CD4-positive, CD25-positive, alpha-beta regulatory T cell (primary cell): Measurements from ENCODE around the gene WDSUB1. TPM values are rescaled to one million over a fixed set of nuclear protein-coding genes. Genes with fewer than 3 reads are reported as not detected.

Experiments
- ATAC-seq, 2 donors: fragments of 150-1000 bp; cut with Tn5 transposase; one replicate each; pipeline ENCODE4 v1.10.0; 2021; ENCODE audit warnings: low read depth in 2 of 2, moderate number of reproducible peaks in 2 of 2, moderate library complexity in 1 of 2
- DNase-seq, 3 donors: peaks; one replicate each; pipeline versions ENCODE4 v3.0.0 to v3.0.0-alpha.2; 2012 to 2022; ENCODE audit warnings: mixed read lengths in 1 of 3
- H3K27ac ChIP-seq: one replicate; pipeline ENCODE4 v1.7.0; 2013; ENCODE audit warnings: mild to moderate bottlenecking, low read length; ENCODE audit not compliant: insufficient read depth, poor library complexity, severe bottlenecking
- H3K27me3 ChIP-seq: one replicate; pipeline ENCODE4 v1.7.0; 2013; ENCODE audit warnings: low read length; ENCODE audit not compliant: control insufficient read depth, insufficient read depth
- H3K36me3 ChIP-seq: one replicate; pipeline ENCODE4 v1.7.0; 2013; ENCODE audit warnings: mild to moderate bottlenecking, low read length, moderate library complexity; ENCODE audit not compliant: control insufficient read depth, insufficient read depth
- H3K4me1 ChIP-seq: 2 replicates; pipeline ENCODE4 v1.7.0; 2013; ENCODE audit warnings: mild to moderate bottlenecking, low read length; ENCODE audit not compliant: insufficient read depth, control insufficient read depth, poor library complexity, severe bottlenecking
- H3K4me3 ChIP-seq: one replicate; pipeline ENCODE4 v1.7.0; 2013; ENCODE audit warnings: low read depth, mild to moderate bottlenecking, low read length, moderate library complexity
- H3K9me3 ChIP-seq, 2 experiments: 1 replicate in 1 of 2; 2 replicates in 1 of 2; pipeline ENCODE4 v1.7.0; 2013; ENCODE audit warnings: low read length in 2 of 2, mild to moderate bottlenecking in 1 of 2, moderate library complexity in 1 of 2; ENCODE audit not compliant: control insufficient read depth in 2 of 2
- H3K27ac Mint-ChIP-seq, 3 donors: one replicate each; pipeline ENCODE4 v1.8.0; 2020 to 2022; ENCODE audit warnings: mild to moderate bottlenecking in 3 of 3, mixed read lengths in 3 of 3, moderate library complexity in 2 of 3
- H3K27me3 Mint-ChIP-seq: one replicate; pipeline ENCODE4 v1.8.0; 2022; ENCODE audit warnings: mild to moderate bottlenecking, mixed read lengths
- H3K36me3 Mint-ChIP-seq: one replicate; pipeline ENCODE4 v1.8.0; 2020; ENCODE audit warnings: mixed read lengths
- H3K4me1 Mint-ChIP-seq, 4 donors: one replicate each; pipeline ENCODE4 v1.8.0; 2020 to 2022; ENCODE audit warnings: mixed read lengths in 4 of 4, mild to moderate bottlenecking in 1 of 4
- H3K4me3 Mint-ChIP-seq, 4 donors: one replicate each; pipeline ENCODE4 v1.8.0; 2020 to 2022; ENCODE audit warnings: mild to moderate bottlenecking in 4 of 4, mixed read lengths in 4 of 4, moderate library complexity in 3 of 4
- H3K9me3 Mint-ChIP-seq, 7 donors: one replicate each; pipeline ENCODE4 v1.8.0; 2020 to 2022; ENCODE audit warnings: mixed read lengths in 7 of 7, mild to moderate bottlenecking in 3 of 7, moderate library complexity in 2 of 7
- polyA plus RNA-seq, 4 donors: library from polyadenylated mRNA; unstranded; fragments of 300-500 nt; fragmentation: Illumina TruSeq; gene quantifications; one replicate each; pipeline ENCODE4 v1.2.3, GENCODE V29; 2021
- total RNA-seq: library from RNA; stranded (reverse); gene quantifications from one replicate; pipeline ENCODE4 v1.2.3, GENCODE V29; 2022

WDSUB1 gene, protein sequence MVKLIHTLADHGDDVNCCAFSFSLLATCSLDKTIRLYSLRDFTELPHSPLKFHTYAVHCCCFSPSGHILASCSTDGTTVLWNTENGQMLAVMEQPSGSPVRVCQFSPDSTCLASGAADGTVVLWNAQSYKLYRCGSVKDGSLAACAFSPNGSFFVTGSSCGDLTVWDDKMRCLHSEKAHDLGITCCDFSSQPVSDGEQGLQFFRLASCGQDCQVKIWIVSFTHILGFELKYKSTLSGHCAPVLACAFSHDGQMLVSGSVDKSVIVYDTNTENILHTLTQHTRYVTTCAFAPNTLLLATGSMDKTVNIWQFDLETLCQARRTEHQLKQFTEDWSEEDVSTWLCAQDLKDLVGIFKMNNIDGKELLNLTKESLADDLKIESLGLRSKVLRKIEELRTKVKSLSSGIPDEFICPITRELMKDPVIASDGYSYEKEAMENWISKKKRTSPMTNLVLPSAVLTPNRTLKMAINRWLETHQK
- total RNA-seq, result 2.1 TPM
- 1 to 10 TPM; 2.9 to 5.6 (median 4.3) TPM for polyA plus RNA-seq

DNA sequence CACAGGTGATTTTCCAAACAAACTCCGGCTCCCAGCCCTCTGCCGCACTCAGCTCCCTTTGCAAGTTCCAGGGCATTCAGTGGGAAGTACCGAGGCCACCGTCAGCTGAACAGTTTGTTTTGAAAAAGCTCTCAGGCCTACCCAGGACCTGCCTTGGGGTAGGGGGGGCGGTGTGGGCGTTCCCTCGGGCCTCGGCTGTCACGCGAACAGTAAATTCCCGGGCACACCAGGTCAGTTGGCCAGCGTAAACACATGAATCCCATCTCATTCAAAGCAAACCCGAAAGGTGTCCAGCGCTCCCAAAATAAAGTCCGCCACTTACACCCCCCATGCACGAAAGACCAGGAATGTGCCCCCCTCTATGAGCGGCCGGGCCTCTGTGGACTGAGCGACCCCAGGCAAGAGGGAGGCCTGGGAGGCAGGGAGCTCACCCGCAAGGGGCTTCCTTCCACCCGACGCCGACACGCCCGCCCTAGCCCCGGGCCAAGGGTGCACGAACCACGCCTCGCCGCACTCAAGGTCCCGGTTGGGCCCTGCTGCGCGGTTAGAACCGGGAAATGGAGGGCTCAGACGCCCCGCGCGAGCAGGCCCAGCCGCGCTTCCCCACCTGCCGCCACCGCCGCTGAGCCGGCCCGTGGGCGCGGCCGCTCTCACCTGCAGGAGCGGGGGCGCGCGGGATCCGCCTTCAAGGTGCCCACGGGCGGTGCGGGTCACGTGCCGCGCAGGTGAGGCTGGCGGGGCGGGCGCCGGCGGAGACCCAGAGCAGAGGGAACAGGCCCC is at the start of gene WDSUB1:
Gene WDSUB1, minus strand, starts transcription at position 775 of the 780 bp plus-strand sequence. CDS start 3,634 bp downstream, outside the sequence.
- DNase-seq, result peak in 1 of 3 donors; percentile 15
- Mint-ChIP-seq H3K36me3 (peaks cover 7% of the 10 kb centered on the region), H3K9me3 (peaks cover 0 to 2% (median 0%) of the 10 kb centered on the region in 7 donors), H3K4me3 (peak within 1 kb of the TSS; percentile 77 to 92 (median 90)), H3K27me3 (peaks cover 19% of the 10 kb centered on the region), H3K4me1 (peaks cover 13 to 24% (median 22%) of the 10 kb centered on the region in 4 donors), H3K27ac (peak within 1 kb of the TSS; percentile 64 to 91 (median 82))
- peak within 1 kb of the TSS; percentile 89 for H3K4me3 ChIP-seq
- no peaks in the 10 kb centered on the region for H3K27me3 ChIP-seq
- H3K27ac ChIP-seq, result peak within 1 kb of the TSS; percentile 60
- ATAC-seq, result peak in 1 of 2 donors; percentile 33
- peaks cover 8% of the 10 kb centered on the region for H3K4me1 ChIP-seq
- H3K36me3 ChIP-seq, result no peaks in the 10 kb centered on the region
- H3K9me3 ChIP-seq, result no peaks in the 10 kb centered on the region

DNA sequence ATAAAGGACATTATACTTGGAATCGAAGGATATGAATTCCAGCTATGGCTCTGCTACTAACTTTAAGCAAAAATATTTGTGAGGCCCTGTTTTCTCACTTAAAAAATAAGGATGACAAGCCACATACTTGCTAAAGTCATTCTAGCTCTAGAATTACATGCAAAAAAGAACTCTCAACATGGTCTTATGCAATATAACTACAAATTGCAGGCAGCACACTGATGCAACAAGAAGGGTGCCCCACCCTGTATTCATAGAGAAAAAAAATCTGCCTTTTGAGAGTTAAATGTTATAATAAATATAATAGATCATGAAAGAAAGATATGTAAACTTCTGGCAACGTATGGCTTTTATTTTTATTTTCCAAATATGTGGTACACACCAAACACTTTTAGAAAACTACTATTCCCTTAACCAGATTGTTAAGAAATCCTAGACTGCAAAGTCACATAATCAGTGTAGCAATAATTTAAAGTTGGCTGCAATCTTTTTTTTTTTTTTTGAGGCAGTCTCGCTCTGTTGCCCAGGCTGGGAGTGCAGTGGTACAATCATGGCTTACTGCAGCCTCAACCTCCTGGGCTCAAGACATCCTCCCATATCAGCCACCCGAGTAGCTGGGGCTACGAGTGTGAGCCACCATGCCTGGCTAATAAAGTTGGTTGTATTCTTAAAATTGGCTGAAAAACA is 40.2 kb upstream of the WDSUB1 start:
- Histone ChIP-seq H3K4me3 (no peak overlapping the region), H3K36me3 (peaks cover 16% of the 10 kb centered on the region), H3K27me3 (no peaks in the 10 kb centered on the region), H3K4me1 (no peaks in the 10 kb centered on the region), H3K27ac (no peak overlapping the region), H3K9me3 (no peaks in the 10 kb centered on the region)
- Mint-ChIP-seq H3K4me1 (peaks cover 0 to 4% (median 0%) of the 10 kb centered on the region in 4 donors), H3K4me3 (no peak overlapping the region), H3K36me3 (peaks cover 20% of the 10 kb centered on the region), H3K27ac (no peak overlapping the region), H3K27me3 (no peaks in the 10 kb centered on the region), H3K9me3 (no peaks in the 10 kb centered on the region)
- ATAC-seq, result no peak
- DNase-seq, result no peak

DNA sequence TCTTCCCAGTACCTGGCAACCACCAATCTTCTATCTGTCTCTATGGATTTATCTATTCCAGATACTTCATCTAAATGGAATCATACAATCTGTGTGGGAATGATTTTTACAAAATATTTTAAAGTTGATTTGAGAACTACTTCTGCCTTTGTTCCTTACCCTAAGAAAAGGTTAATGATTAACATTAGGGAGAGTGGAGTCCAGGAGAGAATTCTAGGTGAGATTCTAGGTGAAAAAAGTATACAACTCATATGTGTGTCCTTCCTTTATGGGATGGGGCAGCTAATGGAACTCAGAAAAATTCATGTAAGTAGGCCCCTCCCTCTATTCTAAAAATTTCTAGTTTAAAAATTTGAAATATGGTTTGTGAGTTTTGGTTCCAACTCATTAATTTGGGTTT is 35.9 kb upstream of the WDSUB1 start:
- H3K27ac ChIP-seq, result no peak overlapping the region
- H3K27me3 ChIP-seq, result no peaks in the 10 kb centered on the region
- Mint-ChIP-seq H3K36me3 (peaks cover 15% of the 10 kb centered on the region), H3K27ac (no peak overlapping the region), H3K27me3 (no peaks in the 10 kb centered on the region), H3K9me3 (no peaks in the 10 kb centered on the region), H3K4me3 (no peak overlapping the region), H3K4me1 (no peaks in the 10 kb centered on the region)
- ATAC-seq, result no peak
- no peaks in the 10 kb centered on the region for H3K4me1 ChIP-seq
- no peaks in the 10 kb centered on the region for H3K9me3 ChIP-seq
- DNase-seq, result no peak
- no peak overlapping the region for H3K4me3 ChIP-seq
- H3K36me3 ChIP-seq, result peaks cover 3% of the 10 kb centered on the region

DNA sequence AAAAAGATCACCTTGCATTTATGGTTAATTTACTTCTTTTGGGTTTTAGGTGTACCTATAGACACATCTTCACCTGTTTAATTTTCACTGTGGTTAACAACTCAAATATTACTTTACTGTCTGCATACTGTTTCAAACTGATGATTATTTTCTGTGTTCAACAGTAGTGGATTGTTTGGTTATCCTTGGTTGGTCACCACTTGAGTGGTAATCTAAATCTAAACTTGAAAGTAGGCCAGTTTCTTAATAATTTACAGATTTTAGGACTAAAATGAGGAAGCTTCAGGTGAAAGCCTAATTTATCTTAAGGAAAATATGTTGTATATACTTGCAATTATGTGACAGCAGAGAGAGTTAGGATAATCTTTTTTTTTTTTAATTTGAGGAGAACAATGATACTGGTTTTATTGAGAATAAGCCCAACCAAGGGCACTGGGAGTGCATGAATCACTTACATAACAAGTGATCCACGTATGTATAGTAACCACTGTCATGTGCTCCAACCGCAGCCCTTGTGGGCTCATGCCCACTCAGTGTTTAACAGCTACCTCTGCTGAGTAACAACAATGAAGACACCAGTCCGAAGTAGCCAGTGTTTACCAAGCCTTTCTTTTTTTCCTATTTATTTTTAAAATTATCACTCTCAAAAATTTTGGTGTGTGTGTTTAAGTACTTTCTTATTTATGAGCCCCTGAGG is 31.0 kb upstream of the WDSUB1 start:
- no peak for DNase-seq
- Histone ChIP-seq H3K27me3 (no peaks in the 10 kb centered on the region), H3K9me3 (no peaks in the 10 kb centered on the region), H3K36me3 (no peaks in the 10 kb centered on the region), H3K4me1 (no peaks in the 10 kb centered on the region), H3K4me3 (no peak overlapping the region), H3K27ac (no peak overlapping the region)
- Mint-ChIP-seq H3K4me3 (no peak overlapping the region), H3K4me1 (no peaks in the 10 kb centered on the region), H3K36me3 (peaks cover 20% of the 10 kb centered on the region), H3K27me3 (no peaks in the 10 kb centered on the region), H3K9me3 (peaks cover 0 to 6% (median 0%) of the 10 kb centered on the region in 7 donors), H3K27ac (no peak overlapping the region)
- no peak for ATAC-seq

DNA sequence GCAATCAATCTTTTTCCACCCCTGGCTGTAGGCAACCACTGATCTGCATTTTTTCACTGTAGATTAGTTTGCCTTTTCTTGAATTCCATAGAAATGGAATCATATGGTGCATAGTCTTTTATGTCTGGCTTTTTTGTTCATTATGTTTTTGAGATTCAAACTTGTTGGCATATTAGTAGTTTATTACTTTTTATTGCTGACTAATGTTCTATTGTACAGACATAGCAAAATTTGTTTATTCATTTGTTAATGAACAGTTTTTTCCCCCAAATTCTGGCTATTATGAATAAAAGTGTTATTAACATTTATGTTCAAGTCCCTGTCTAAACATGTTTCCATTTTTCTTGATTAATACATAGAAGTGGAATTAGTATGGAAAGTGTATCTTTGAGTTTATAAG is 21.4 kb upstream of the WDSUB1 start:
- Histone ChIP-seq H3K36me3 (no peaks in the 10 kb centered on the region), H3K27ac (no peak overlapping the region), H3K4me3 (no peak overlapping the region), H3K9me3 (no peaks in the 10 kb centered on the region), H3K4me1 (no peaks in the 10 kb centered on the region), H3K27me3 (peaks cover 4% of the 10 kb centered on the region)
- no peaks in the 10 kb centered on the region for H3K4me1 Mint-ChIP-seq
- DNase-seq, result no peak
- H3K36me3 Mint-ChIP-seq, result no peaks in the 10 kb centered on the region
- no peak for ATAC-seq
- peaks cover 28% of the 10 kb centered on the region for H3K27me3 Mint-ChIP-seq
- H3K4me3 Mint-ChIP-seq, result no peak overlapping the region
- peaks cover 0 to 12% (median 2%) of the 10 kb centered on the region in 7 donors for H3K9me3 Mint-ChIP-seq
- no peak overlapping the region for H3K27ac Mint-ChIP-seq

DNA sequence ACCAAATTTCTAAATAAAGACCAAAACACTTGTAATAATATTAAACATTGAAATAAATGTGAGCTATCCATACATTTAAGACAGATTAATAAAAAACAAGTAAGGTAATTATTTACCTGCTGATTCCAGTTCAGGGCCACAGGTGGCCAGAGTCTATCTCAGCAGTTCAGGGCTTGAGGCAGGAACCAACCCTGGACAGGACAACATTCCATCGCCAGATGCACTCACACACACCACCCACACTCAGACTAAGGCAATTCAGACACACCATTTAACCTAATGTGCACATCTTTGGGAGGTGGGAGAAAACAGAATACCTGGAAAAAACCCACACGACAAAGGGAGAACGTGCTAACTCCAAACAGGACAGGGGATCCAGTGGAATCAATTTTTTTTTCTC is 14.1 kb upstream of the WDSUB1 start:
- H3K9me3 ChIP-seq, result no peaks in the 10 kb centered on the region
- peaks cover 7% of the 10 kb centered on the region for H3K27me3 ChIP-seq
- H3K27ac ChIP-seq, result no peak overlapping the region
- Mint-ChIP-seq H3K36me3 (no peaks in the 10 kb centered on the region), H3K9me3 (peaks cover 0 to 12% (median 2%) of the 10 kb centered on the region in 7 donors), H3K27me3 (peaks cover 41% of the 10 kb centered on the region), H3K4me1 (no peaks in the 10 kb centered on the region), H3K27ac (no peak overlapping the region), H3K4me3 (no peak overlapping the region)
- DNase-seq (no peak), ATAC-seq (no peak)
- H3K4me3 ChIP-seq, result no peak overlapping the region
- H3K36me3 ChIP-seq, result no peaks in the 10 kb centered on the region
- no peaks in the 10 kb centered on the region for H3K4me1 ChIP-seq

DNA sequence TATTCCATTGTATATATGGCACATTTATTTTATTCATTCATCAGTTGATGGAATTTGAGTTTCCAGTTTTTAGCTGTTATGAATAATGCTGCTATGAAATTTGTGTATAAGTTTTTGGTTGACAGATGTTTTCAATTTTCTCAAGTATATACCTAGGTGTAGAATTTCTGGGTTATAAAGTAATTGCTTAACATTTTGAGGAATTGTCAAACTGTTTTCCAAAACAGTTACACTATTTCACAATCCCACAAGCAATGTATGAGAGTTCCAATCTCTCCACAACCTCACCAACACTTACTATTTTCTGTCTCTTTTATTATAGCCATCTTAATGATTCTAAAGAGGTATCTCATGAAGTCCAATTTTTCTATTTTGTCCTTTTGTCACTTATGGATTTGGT is 12.5 kb upstream of the WDSUB1 start:
- H3K27ac ChIP-seq, result no peak overlapping the region
- no peak for DNase-seq
- no peak overlapping the region for H3K4me3 Mint-ChIP-seq
- H3K27me3 Mint-ChIP-seq, result peaks cover 36% of the 10 kb centered on the region
- H3K36me3 Mint-ChIP-seq, result no peaks in the 10 kb centered on the region
- H3K4me1 ChIP-seq, result no peaks in the 10 kb centered on the region
- H3K36me3 ChIP-seq, result no peaks in the 10 kb centered on the region
- H3K27me3 ChIP-seq, result peaks cover 7% of the 10 kb centered on the region
- H3K9me3 ChIP-seq, result no peaks in the 10 kb centered on the region
- H3K27ac Mint-ChIP-seq, result no peak overlapping the region
- no peak for ATAC-seq
- H3K4me1 Mint-ChIP-seq, result no peaks in the 10 kb centered on the region
- H3K4me3 ChIP-seq, result no peak overlapping the region
- peaks cover 0 to 8% (median 0%) of the 10 kb centered on the region in 7 donors for H3K9me3 Mint-ChIP-seq
